Activated CD8-positive, alpha-beta memory T cell treated with anti-CD3 and anti-CD28 coated beads for 24 hours (primary cell): ENCODE results near the gene TRIM46.
"Not testable (repeated sequence)": the region's sequence is repeated elsewhere in the genome, so short reads cannot be mapped to it uniquely, and the experiment has no call there.

Experiments
- DNase-seq: peaks from one replicate; pipeline ENCODE4 v3.0.0-alpha.2; 2020

TRIM46 gene

GRCh38 chr1:155189926-155190325, 16.3 kb downstream of the TRIM46 start:
- not testable (repeated sequence) for DNase-seq

- no peak for DNase-seq
Observed at GRCh38 chr1:155191904-155192303, 18.3 kb downstream of the TRIM46 start.

GRCh38 chr1:155192346-155193274, 19.0 kb downstream of the TRIM46 start:
- no peak for DNase-seq

- DNase-seq: peak; percentile 94
Observed at GRCh38 chr1:155193275-155193990, 19.8 kb downstream of the TRIM46 start.

- DNase-seq: not testable (repeated sequence)
Observed at GRCh38 chr1:155193991-155194240, 20.3 kb downstream of the TRIM46 start.

- no peak for DNase-seq
Observed at GRCh38 chr1:155195201-155196102, 21.8 kb downstream of the TRIM46 start.

- DNase-seq: no peak
Observed at GRCh38 chr1:155196103-155196892, 22.6 kb downstream of the TRIM46 start.

GRCh38 chr1:155196893-155197638, 23.4 kb downstream of the TRIM46 start:
- DNase-seq: no peak

- no peak for DNase-seq
Observed at GRCh38 chr1:155197901-155198546, 24.4 kb downstream of the TRIM46 start.

GRCh38 chr1:155198547-155198906, 24.9 kb downstream of the TRIM46 start:
- DNase-seq: no peak

- no peak for DNase-seq
Observed at GRCh38 chr1:155199792-155200191, 26.1 kb downstream of the TRIM46 start.

GRCh38 chr1:155200920-155201319, 27.3 kb downstream of the TRIM46 start:
- no peak for DNase-seq

GRCh38 chr1:155202198-155202597, 28.5 kb downstream of the TRIM46 start:
- DNase-seq: no peak

GRCh38 chr1:155202731-155203515, 29.3 kb downstream of the TRIM46 start:
- no peak for DNase-seq

- DNase-seq: no peak
Observed at GRCh38 chr1:155205035-155205434, 31.4 kb downstream of the TRIM46 start.

- no peak for DNase-seq
Observed at GRCh38 chr1:155205969-155206593, 32.4 kb downstream of the TRIM46 start.

GRCh38 chr1:155206891-155207805, 33.5 kb downstream of the TRIM46 start:
- DNase-seq: peak; percentile 98

- no peak for DNase-seq
Observed at GRCh38 chr1:155207806-155208540, 34.3 kb downstream of the TRIM46 start, which contains the start of gene THBS3. Gene THBS3 (minus strand): TSS chr1:155207897. CDS start chr1:155207876, 21 bp downstream.
